A549 (cell line): Measurements from ENCODE around the gene ANGPTL3. TPM values are rescaled to one million over a fixed set of nuclear protein-coding genes. Genes with fewer than 3 reads are reported as not detected.
A peak's percentile ranks its signal among the peaks of the same experiment; 100 is the strongest.

Experiments
- ATAC-seq, 2 experiments: fragments of 200-7000 bp in 1 of 2; fragments of >200 bp in 1 of 2; cut with Nextera tagmentation in 1 of 2; cut with Tn5 transposase in 1 of 2; 3 replicates each; pipeline versions ENCODE4 v1.8.0 to v1.9.1; 2018 to 2020; ENCODE audit warnings: mild to moderate bottlenecking in 1 of 2, moderate library complexity in 1 of 2
- CTCF ChIA-PET: fragments of 300-600 bp; sonication (Branson Sonifier 250); formaldehyde crosslinking; extraction: SDS; loops from one replicate; lab custom pipeline; 2021; ENCODE audit warnings: antibody characterized with exemption, inconsistent platforms; lab: Yijun Ruan, JAX
- POLR2A ChIA-PET: fragments of 350-600 bp; formaldehyde crosslinking; extraction: SDS; loops from one replicate; lab custom pipeline; 2021; ENCODE audit warnings: antibody characterized with exemption, inconsistent platforms; lab: Yijun Ruan, JAX
- DNase-seq, 2 experiments: peaks; one replicate each; pipeline versions ENCODE4 v3.0.0 to v3.0.0-alpha.2; 2011 to 2016; ENCODE audit warnings: low read depth in 1 of 2, low spot score in 1 of 2
- FAIRE-seq: peaks from 2 replicates; lab custom pipeline; 2011; peaks lifted over from hg19 to GRCh38; lab: Jason Lieb, UNC
- H3K27ac ChIP-seq, 2 experiments: fragments of >200 bp; sonication (Bioruptor Twin); formaldehyde crosslinking; 3 replicates each; pipeline ENCODE4 v1.5.1; 2016 to 2017
- H3K4me1 ChIP-seq: fragments of >200 bp; sonication (Bioruptor Twin); formaldehyde crosslinking; 3 replicates; pipeline ENCODE4 v1.6.1; 2016
- H3K4me2 ChIP-seq: fragments of >200 bp; sonication (Bioruptor Twin); formaldehyde crosslinking; 3 replicates; pipeline ENCODE4 v1.6.1; 2016
- H3K4me3 ChIP-seq: fragments of >200 bp; sonication (Bioruptor Twin); formaldehyde crosslinking; 3 replicates; pipeline ENCODE4 v1.5.1; 2016
- H3K9me3 ChIP-seq: fragments of >200 bp; sonication (Bioruptor Twin); formaldehyde crosslinking; 3 replicates; pipeline ENCODE4 v1.6.1; 2016
- ATOH8 ChIP-seq: fragments of 250-450 bp; sonication (Bioruptor Pico); IDR thresholded peaks from 2 replicates; pipeline ENCODE4 v1.5.0; 2020; ENCODE audit warnings: low read depth, mild to moderate bottlenecking, moderate library complexity
- BCL3 ChIP-seq: fragments of >200 bp; sonication (Bioruptor Twin); formaldehyde crosslinking; IDR thresholded peaks from 3 replicates; pipeline ENCODE4 v1.6.1; 2016
- CEBPB ChIP-seq, 2 experiments: fragments of >200 bp in 1 of 2; sonication (Bioruptor Twin) in 1 of 2; formaldehyde crosslinking in 1 of 2; IDR thresholded peaks; 2 replicates each; pipeline ENCODE4 v1.6.1; 2012 to 2016
- CHD2 ChIP-seq: fragments of 150-350 bp; IDR thresholded peaks from 2 replicates; pipeline ENCODE4 v1.6.1; 2014; ENCODE audit warnings: low read length; ENCODE audit not compliant: partially characterized antibody
- CHD4 ChIP-seq: fragments of 200-600 bp; sonication (generic); IDR thresholded peaks from 2 replicates; pipeline ENCODE4 v1.6.1; 2016; ENCODE audit warnings: antibody characterized with exemption, mild to moderate bottlenecking, borderline replicate concordance
- EHMT2 ChIP-seq: fragments of 200-600 bp; sonication (generic); IDR thresholded peaks from 2 replicates; pipeline ENCODE4 v1.6.1; 2016; ENCODE audit warnings: antibody characterized with exemption, low read depth, mild to moderate bottlenecking, moderate library complexity
- ESRRA ChIP-seq: fragments of 150-350 bp; IDR thresholded peaks from 2 replicates; pipeline ENCODE4 v1.6.1; 2014; ENCODE audit warnings: mild to moderate bottlenecking, low read length, borderline replicate concordance
- FOSB ChIP-seq: fragments of 250-450 bp; sonication (Bioruptor Pico); IDR thresholded peaks from 2 replicates; pipeline ENCODE4 v1.5.0; 2020; ENCODE audit warnings: mild to moderate bottlenecking, moderate library complexity
- FOSL2 ChIP-seq, 2 experiments: fragments of 450-650 bp in 1 of 2; fragments of >200 bp in 1 of 2; sonication (Bioruptor Twin) in 1 of 2; formaldehyde crosslinking; IDR thresholded peaks; 2 replicates each; pipeline versions ENCODE4 v1.5.0 to v1.6.1; 2016 to 2020; ENCODE audit warnings: mild to moderate bottlenecking in 1 of 2, moderate library complexity in 1 of 2
- FOXS1 ChIP-seq: fragments of 250-450 bp; sonication (Bioruptor Pico); IDR thresholded peaks from 2 replicates; pipeline ENCODE4 v1.5.0; 2020; ENCODE audit warnings: mild to moderate bottlenecking, moderate library complexity
- HEYL ChIP-seq: fragments of 250-450 bp; sonication (Bioruptor Pico); IDR thresholded peaks from 2 replicates; pipeline ENCODE4 v1.8.0; 2021; ENCODE audit warnings: mild to moderate bottlenecking, moderate library complexity
- HOXB13 ChIP-seq: fragments of 250-450 bp; sonication (Bioruptor Pico); IDR thresholded peaks from 2 replicates; pipeline ENCODE4 v1.5.0; 2020; ENCODE audit warnings: low read depth, mild to moderate bottlenecking, moderate library complexity
- JUN ChIP-seq, 2 experiments: fragments of >200 bp; sonication (Bioruptor Twin); formaldehyde crosslinking; IDR thresholded peaks; 2 replicates in 1 of 2; 3 replicates in 1 of 2; pipeline ENCODE4 v1.6.1; 2016 to 2017
- KDM1A ChIP-seq: fragments of 200-600 bp; sonication (generic); IDR thresholded peaks from 2 replicates; pipeline ENCODE4 v1.6.1; 2016; ENCODE audit warnings: low read depth, mild to moderate bottlenecking
- MAFK ChIP-seq: fragments of 450-650 bp; IDR thresholded peaks from 2 replicates; pipeline ENCODE4 v1.6.1; 2014; ENCODE audit not compliant: partially characterized antibody
- NFE2L2 ChIP-seq: fragments of 150-350 bp; conservative IDR thresholded peaks from 2 replicates; pipeline ENCODE4 v1.6.1; 2014; ENCODE audit warnings: low read length
- NR3C1 ChIP-seq: fragments of >200 bp; sonication (Bioruptor Twin); formaldehyde crosslinking; IDR thresholded peaks from 3 replicates; pipeline ENCODE4 v1.6.1; 2017
- PHF8 ChIP-seq: fragments of 200-600 bp; sonication (generic); IDR thresholded peaks from 2 replicates; pipeline ENCODE4 v1.6.1; 2016; ENCODE audit warnings: low read depth, mild to moderate bottlenecking, antibody characterized with exemption, moderate library complexity, borderline replicate concordance
- POLR2A ChIP-seq: IDR thresholded peaks from 2 replicates; pipeline ENCODE4 v1.6.1; 2012; ENCODE audit warnings: mild to moderate bottlenecking, low read length
- POLR2AphosphoS2 ChIP-seq: conservative IDR thresholded peaks from 2 replicates; pipeline ENCODE4 v1.6.1; 2012; ENCODE audit warnings: low read length, improper control_type of control experiment, inconsistent platforms
- RNF2 ChIP-seq: fragments of 200-600 bp; sonication (generic); IDR thresholded peaks from 2 replicates; pipeline ENCODE4 v1.6.1; 2016; ENCODE audit warnings: low read depth, mild to moderate bottlenecking, antibody characterized with exemption, moderate library complexity, borderline replicate concordance
- SREBF2 ChIP-seq: fragments of 450-650 bp; IDR thresholded peaks from 2 replicates; pipeline ENCODE4 v1.6.1; 2014; ENCODE audit warnings: mild to moderate bottlenecking, moderate library complexity
- TP53 ChIP-seq: fragments of 250-450 bp; sonication (Bioruptor Pico); IDR thresholded peaks from 2 replicates; pipeline ENCODE4 v1.5.0; 2021; ENCODE audit warnings: mild to moderate bottlenecking, moderate library complexity
- USF2 ChIP-seq: fragments of 450-650 bp; IDR thresholded peaks from 2 replicates; pipeline ENCODE4 v1.6.1; 2014; ENCODE audit warnings: antibody characterized with exemption
- ZC3H11A ChIP-seq: fragments of 450-650 bp; IDR thresholded peaks from 2 replicates; pipeline ENCODE4 v1.6.1; 2014; ENCODE audit warnings: antibody characterized with exemption, mild to moderate bottlenecking
- WGBS: methylation state at CpG from one replicate; pipeline ENCODE4 v1.1.6; 2017; ENCODE audit errors: missing lambda C conversion rate; 5-methylcytosine and 5-hydroxymethylcytosine counted together
- polyA plus RNA-seq, 4 experiments: library from polyadenylated mRNA; depleted of rRNA in 3 of 4; stranded (reverse); fragments of >200 nt; fragmentation: RNase III in 1 of 4; extraction: RNeasy Plus Mini Kit Qiagen cat#74134 plus additional on column Dnase treatment in 1 of 4; gene quantifications; 2 replicates in 3 of 4; 3 replicates in 1 of 4; pipeline ENCODE4 v1.2.3, GENCODE V29; 2011 to 2017

ANGPTL3 gene
- polyA plus RNA-seq, 2 of the 4 experiments (the other 2 are of a cell fraction) = not detected

GRCh38 chr1:62590970-62591368, 6.4 kb upstream of the ANGPTL3 start:
- peaks cover 9% of the 10 kb centered on the region; the same call in 2 of the 3 replicates for H3K4me1 ChIP-seq
- H3K4me3 ChIP-seq = no peak overlapping the region
- no peak for DNase-seq
- FAIRE-seq = no peak
- POLR2A ChIA-PET = no interaction called here
- TF ChIP-seq HOXB13 (CRISPR knock-in tag) = no peak
- TF ChIP-seq CEBPB (IDR thresholded peaks at IDR 0.05) = no peak
- TF ChIP-seq KDM1A = no peak
- no peak for TF ChIP-seq RNF2
- no peak for TF ChIP-seq BCL3
- no peak for TF ChIP-seq ESRRA
- no peak for TF ChIP-seq CHD4
- no peak for TF ChIP-seq POLR2A
- TF ChIP-seq ATOH8 = no peak
- TF ChIP-seq MAFK = no peak
- no peak for TF ChIP-seq SREBF2
- TF ChIP-seq FOXS1 (CRISPR knock-in tag) = no peak
- TF ChIP-seq FOSL2 (IDR thresholded peaks at IDR 0.05) = no peak
- no peak for TF ChIP-seq FOSL2 (CRISPR knock-in tag; IDR thresholded peaks at IDR 0.05)
- no peak for TF ChIP-seq TP53 (CRISPR knock-in tag)
- no peak for TF ChIP-seq ZC3H11A
- TF ChIP-seq, all 56 proteins: peak for 0
- Histone ChIP-seq H3K9me3 (no peaks in the 10 kb centered on the region), H3K27ac (no peak overlapping the region), H3K4me2 (no peak overlapping the region)
- no peak for ATAC-seq
- 0% methylated on average over 1 of the region's 1 CpG for whole genome bisulfite sequencing
- CTCF ChIA-PET = no interaction called here

GRCh38 chr1:62593825-62594394, 3.4 kb upstream of the ANGPTL3 start:
- H3K9me3 ChIP-seq = no peaks in the 10 kb centered on the region
- H3K4me2 ChIP-seq = peak overlapping the region; percentile 21; the same call in 1 of the 3 replicates
- CTCF ChIA-PET = no interaction called here
- TF ChIP-seq NR3C1 (no peak), ESRRA (no peak), USF2 (no peak), PHF8 (no peak), NFE2L2 (no peak), CHD4 (no peak), JUN (IDR thresholded peaks at IDR 0.05) (no peak), FOSB (CRISPR knock-in tag) (no peak), HEYL (no peak), CHD2 (no peak), POLR2AphosphoS2 (no peak), EHMT2 (no peak)
- H3K4me3 ChIP-seq = no peak overlapping the region
- H3K27ac ChIP-seq = no peak overlapping the region
- no peak for DNase-seq
- 20% methylated on average over 2 of the region's 2 CpGs for WGBS
- POLR2A ChIA-PET = no interaction called here
- no peak for FAIRE-seq
- ATAC-seq = no peak
- peaks cover 9% of the 10 kb centered on the region; the same call in 2 of the 3 replicates for H3K4me1 ChIP-seq
